K562 (cell line): Measurements from ENCODE around the gene DPP8. TPM values are rescaled to one million over a fixed set of nuclear protein-coding genes. Genes with fewer than 3 reads are reported as not detected.

Experiments used
- ATAC-seq: fragments of 200-7000 bp; cut with Tn5 transposase; 3 replicates; pipeline ENCODE4 v1.9.1; 2020; ENCODE audit warnings: moderate library complexity
- BruUV-seq: library from RNA; stranded (reverse); fragments of 400-500 nt; replicated peaks from 2 replicates; lab custom pipeline; 2021; lab: Mats Ljungman, UMichigan
- CTCF ChIA-PET: fragments of 300-600 bp; formaldehyde crosslinking; extraction: SDS; loops from one replicate; lab custom pipeline; 2021; ENCODE audit warnings: low intra/inter-chr PET ratio; lab: Yijun Ruan, JAX
- POLR2A ChIA-PET: fragments of 300-600, 350-650 bp; sonication (Branson Sonifier 250); formaldehyde crosslinking; extraction: SDS; loops from one replicate; lab custom pipeline; 2021; ENCODE audit warnings: antibody characterized with exemption, inconsistent platforms; lab: Yijun Ruan, JAX
- DNase-seq, 4 experiments: peaks; one replicate each; pipeline versions ENCODE4 v3.0.0 to v3.0.0-alpha.2; 2011 to 2018; ENCODE audit warnings: low spot score in 3 of 4, mixed read lengths in 3 of 4; ENCODE audit errors: extremely low read depth in 1 of 4
- FAIRE-seq: peaks from 2 replicates; lab custom pipeline; 2011; peaks lifted over from hg19 to GRCh38; lab: Jason Lieb, UNC
- H2AFZ ChIP-seq: 2 replicates; pipeline ENCODE4 v1.6.0; 2011; ENCODE audit warnings: low read depth, low read length, control low read depth, inconsistent platforms
- H3K27ac ChIP-seq: fragments of 200-600 bp; 3 replicates; pipeline ENCODE4 v1.8.0; 2011; ENCODE audit warnings: low read depth, mild to moderate bottlenecking, control low read depth, inconsistent platforms, low read length, moderate library complexity, mixed read lengths; ENCODE audit errors: extremely low read depth
- H3K27me3 ChIP-seq, 2 experiments: fragments of 300-600 bp in 1 of 2; 2 replicates in 1 of 2; 3 replicates in 1 of 2; pipeline versions ENCODE4 v1.6.0 to v1.8.0; 2011; ENCODE audit warnings: inconsistent platforms in 2 of 2, low read length in 2 of 2, mild to moderate bottlenecking in 1 of 2, mixed read lengths in 1 of 2, moderate library complexity in 1 of 2; ENCODE audit not compliant: control insufficient read depth in 2 of 2, insufficient read depth in 2 of 2
- H3K36me3 ChIP-seq: fragments of 300-600 bp; 3 replicates; pipeline ENCODE4 v1.8.0; 2011; ENCODE audit warnings: mild to moderate bottlenecking, low read length, inconsistent platforms; ENCODE audit not compliant: control insufficient read depth, insufficient read depth
- H3K4me1 ChIP-seq, 2 experiments: fragments of 200-600 bp in 1 of 2; replicated peaks in 1 of 2; 2 replicates in 1 of 2; 3 replicates in 1 of 2; pipeline versions ENCODE4 v1.5.1 to v1.8.0; 2011; ENCODE audit warnings: inconsistent platforms in 2 of 2, low read length in 2 of 2, mild to moderate bottlenecking in 1 of 2, mixed read lengths in 1 of 2, moderate library complexity in 1 of 2; ENCODE audit not compliant: control insufficient read depth in 2 of 2, insufficient read depth in 2 of 2
- H3K4me2 ChIP-seq: 2 replicates; pipeline ENCODE4 v1.6.1; 2011; ENCODE audit warnings: low read length, control low read depth, inconsistent platforms, mixed read lengths; ENCODE audit not compliant: insufficient read depth
- H3K4me3 ChIP-seq: fragments of 200-600 bp; sonication (generic), shearing (Covaris generic); 2 replicates; pipeline ENCODE4 v1.5.1; 2016; ENCODE audit warnings: control low read depth, inconsistent platforms
- H3K79me2 ChIP-seq: fragments of 200-600 bp; 3 replicates; pipeline ENCODE4 v1.8.0; 2011; ENCODE audit warnings: low read length, inconsistent platforms; ENCODE audit not compliant: control insufficient read depth, insufficient read depth
- H3K9ac ChIP-seq, 2 experiments: 2 replicates each; pipeline versions ENCODE4 v1.6.0 to v1.6.1; 2011; ENCODE audit warnings: low read depth in 2 of 2, low read length in 2 of 2, control low read depth in 1 of 2, inconsistent platforms in 1 of 2, mild to moderate bottlenecking in 1 of 2, mixed read lengths in 1 of 2; ENCODE audit not compliant: insufficient read depth in 1 of 2
- H3K9me1 ChIP-seq: one replicate; pipeline ENCODE4 v1.6.0; 2011; ENCODE audit warnings: inconsistent platforms, mild to moderate bottlenecking, low read length, moderate library complexity; ENCODE audit not compliant: control insufficient read depth, insufficient read depth
- H3K9me3 ChIP-seq: replicated peaks from 2 replicates; pipeline ENCODE4 v1.5.1; 2011; ENCODE audit warnings: low read depth, low read length, inconsistent platforms; ENCODE audit not compliant: control insufficient read depth, insufficient read depth
- H4K20me1 ChIP-seq: replicated peaks from 2 replicates; pipeline ENCODE4 v1.6.1; 2011; ENCODE audit warnings: low read length, inconsistent platforms, mixed read lengths; ENCODE audit not compliant: control insufficient read depth, insufficient read depth
- ELF2 ChIP-seq: fragments of 250-450 bp; sonication (Bioruptor Pico); IDR thresholded peaks from 2 replicates; pipeline ENCODE4 v1.5.0; 2021; ENCODE audit warnings: mild to moderate bottlenecking
- MBD2 ChIP-seq: sonication (generic); IDR thresholded peaks from 2 replicates; pipeline ENCODE4 v1.6.1; 2016; ENCODE audit warnings: low read depth, borderline replicate concordance
- MCM2 ChIP-seq: fragments of 450-650 bp; IDR thresholded peaks from 2 replicates; pipeline ENCODE4 v1.6.1; 2017; ENCODE audit warnings: low read depth, mild to moderate bottlenecking
- MECOM ChIP-seq: fragments of 250-450 bp; sonication (Bioruptor Pico); IDR thresholded peaks from 2 replicates; pipeline ENCODE4 v1.8.0; 2022; ENCODE audit warnings: inconsistent platforms
- MTA3 ChIP-seq: fragments of 450-650 bp; formaldehyde crosslinking; IDR thresholded peaks from 2 replicates; pipeline ENCODE4 v1.6.1; 2017; ENCODE audit warnings: mild to moderate bottlenecking, borderline replicate concordance
- POLR3A ChIP-seq: IDR thresholded peaks from 2 replicates; pipeline ENCODE4 v1.6.1; 2011; ENCODE audit warnings: borderline replicate concordance, mild to moderate bottlenecking, moderate library complexity; ENCODE audit not compliant: insufficient read length, insufficient read depth; ENCODE audit errors: extremely low read depth
- PTTG1 ChIP-seq: fragments of 450-650 bp; IDR thresholded peaks from 2 replicates; pipeline ENCODE4 v1.6.1; 2016; ENCODE audit warnings: low read depth, mild to moderate bottlenecking, missing genetic modification characterization, missing compliant biosample characterization
- SNIP1 ChIP-seq: fragments of 450-650 bp; IDR thresholded peaks from 2 replicates; pipeline ENCODE4 v1.7.1; 2017; ENCODE audit warnings: low read depth, mild to moderate bottlenecking
- SP2 ChIP-seq: IDR thresholded peaks from 2 replicates; pipeline ENCODE4 v1.6.1; 2011; ENCODE audit warnings: mild to moderate bottlenecking, low read depth, low read length, moderate library complexity; ENCODE audit not compliant: poor library complexity, severe bottlenecking; ENCODE audit errors: extremely low read depth
- TSC22D4 ChIP-seq: fragments of 450-650 bp; IDR thresholded peaks from 2 replicates; pipeline ENCODE4 v1.6.1; 2016; ENCODE audit warnings: missing genetic modification characterization, missing biosample characterization, control low read depth
- ZFP1 ChIP-seq: fragments of 450-650 bp; formaldehyde crosslinking; IDR thresholded peaks from 2 replicates; pipeline ENCODE4 v1.4.0; 2020; ENCODE audit warnings: mild to moderate bottlenecking, mixed read lengths
- ZKSCAN8 ChIP-seq: fragments of 200-800 bp; sonication (Bioruptor generic); IDR thresholded peaks from 2 replicates; pipeline ENCODE4 v1.6.1; 2016; ENCODE audit warnings: missing genetic modification characterization, missing compliant biosample characterization
- ZNF311 ChIP-seq: fragments of 250-450 bp; sonication (Bioruptor Pico); IDR thresholded peaks from 2 replicates; pipeline ENCODE4 v1.4.0; 2020; ENCODE audit warnings: mild to moderate bottlenecking, moderate library complexity
- ZSCAN29 ChIP-seq: fragments of 450-650 bp; IDR thresholded peaks from 2 replicates; pipeline ENCODE4 v1.6.1; 2017
- WGBS: fragments of 100-300 bp; shearing (Covaris generic); methylation state at CpG from one replicate; pipeline ENCODE4 v1.1.6; 2016; ENCODE audit warnings: low coverage, mixed read lengths; ENCODE audit not compliant: insufficient coverage; ENCODE audit errors: missing lambda C conversion rate; 5-methylcytosine and 5-hydroxymethylcytosine counted together
- in situ Hi-C: fragments of 300-500 bp; cut with MboI; formaldehyde crosslinking; loops from 4 replicates; pipeline ENCODE4 v1.15.0; 2018; ENCODE audit warnings: inconsistent platforms, mixed read lengths
- intact Hi-C: fragments of 100-400 bp; cut with micrococcal nuclease; formaldehyde crosslinking; loops from 2 replicates; pipeline ENCODE4 v1.14.2; 2022
- polyA plus RNA-seq, 8 experiments: library from polyadenylated mRNA; depleted of rRNA in 4 of 8; stranded (reverse) in 5 of 8; unstranded in 3 of 8; fragments of >200 nt; fragmentation: Nextera tagmentation in 2 of 8; fragmentation: Illumina TruSeq in 1 of 8; extraction: Ambion mirVana in 2 of 8; extraction: Trizol in 1 of 8; gene quantifications; 2 replicates each; pipeline versions ENCODE4 v1.2.1 to v1.2.3, GENCODE V29; 2011 to 2014; ENCODE audit warnings: inconsistent platforms in 1 of 8, missing spikeins in 1 of 8
- total RNA-seq, 7 experiments: library from RNA; depleted of rRNA in 6 of 7; stranded (reverse); fragments of >200 nt in 6 of 7; fragmentation: Illumina TruSeq in 2 of 7; extraction: Trizol in 2 of 7; gene quantifications; 2 replicates each; pipeline versions ENCODE4 v1.2.1 to v1.2.3, GENCODE V29; 2011 to 2021; ENCODE audit warnings: low replicate concordance in 1 of 7
- TF ChIP-seq, protein P1 (sequence below): sonication (generic); formaldehyde crosslinking; IDR thresholded peaks from 2 replicates; pipeline ENCODE4 v1.9.0; 2022; ENCODE audit warnings: mild to moderate bottlenecking, missing genetic modification reagents
- TF ChIP-seq, protein P2 (sequence below), 2 experiments: fragments of 250-450 bp in 1 of 2; fragments of 450-650 bp in 1 of 2; sonication (Bioruptor Pico) in 1 of 2; IDR thresholded peaks; 2 replicates each; pipeline versions ENCODE4 v1.6.1 to v1.8.0; 2016 to 2021; ENCODE audit warnings: mild to moderate bottlenecking in 2 of 2, moderate library complexity in 2 of 2, missing compliant biosample characterization in 1 of 2, missing genetic modification characterization in 1 of 2

The DPP8 gene
- total and polyA plus RNA-seq, 9 of the 15 experiments (the other 6 are each of a cell fraction or from before 2014, with no cell fraction given): 5.5 to 36.7 (median 20.7) TPM

GRCh38 chr15:65558336-65558735 lies 40.8 kb upstream of the DPP8 start:
- Histone ChIP-seq H3K4me2 (no peak overlapping the region), H3K9me1 (no peaks in the 10 kb centered on the region), H3K27ac (no peak overlapping the region), H3K9ac (no peak overlapping the region), H3K79me2 (peaks cover 9% of the 10 kb centered on the region), H3K36me3 (peaks cover 90% of the 10 kb centered on the region), H4K20me1 (0 out of 2 replicates have a peak, but pooled peaks cover 3% of the 10 kb centered on the region), H3K4me3 (no peak overlapping the region), H3K4me1 (no peaks in the 10 kb centered on the region), H2AFZ (no peak overlapping the region), H3K9me3 (no peaks in the 10 kb centered on the region), H3K27me3 (no peaks in the 10 kb centered on the region)
- DNase-seq (no peak), FAIRE-seq (no peak), ATAC-seq (no peak)
- ChIA-PET CTCF (no interaction called here), POLR2A (interaction anchor here (0.8 kb wide), 1 partner anchor 9 kb away, joined by 3 read pairs; no protein-coding TSS in a partner anchor)
- BruUV-seq: no TSS peak
- WGBS: 90% methylated on average over 5 of the region's 5 CpGs
- in situ Hi-C loops: no loop called here
- intact Hi-C loops: no loop called here
- TF ChIP-seq POLR3A: no peak

DNA sequence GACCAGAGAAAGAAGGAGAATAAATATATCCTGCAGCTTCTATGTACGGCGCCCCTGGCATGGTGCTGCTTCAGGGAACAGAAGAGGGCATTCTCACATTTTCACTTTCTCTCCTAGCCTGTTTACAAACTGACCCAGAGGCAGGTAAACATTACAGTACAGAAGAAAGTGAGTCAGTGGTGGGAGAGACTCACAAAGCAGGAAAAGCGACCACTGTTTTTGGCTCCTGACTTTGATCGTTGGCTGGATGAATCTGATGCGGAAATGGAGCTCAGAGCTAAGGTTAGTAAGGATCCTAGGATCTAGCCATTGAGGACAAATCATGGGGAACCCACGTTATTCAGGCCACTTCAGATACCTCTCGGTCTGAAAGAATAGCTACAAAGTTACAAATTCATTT lies 39.1 kb upstream of the DPP8 start:
- ATAC-seq (no peak), FAIRE-seq (no peak), DNase-seq (no peak)
- Histone ChIP-seq H3K9me3 (no peaks in the 10 kb centered on the region), H2AFZ (no peak overlapping the region), H3K79me2 (peaks cover 18% of the 10 kb centered on the region), H3K9ac (no peak overlapping the region), H3K4me2 (no peak overlapping the region), H3K27ac (no peak overlapping the region), H3K4me3 (no peak overlapping the region), H3K9me1 (no peaks in the 10 kb centered on the region), H3K36me3 (peaks cover 79% of the 10 kb centered on the region), H3K4me1 (peaks cover 0 to 4% of the 10 kb centered on the region in 2 experiments; a peak in 2 of 5 replicates), H3K27me3 (no peaks in the 10 kb centered on the region), H4K20me1 (0 out of 2 replicates have a peak, but pooled peaks cover 6% of the 10 kb centered on the region)
- POLR2A ChIA-PET: interaction anchor here (1.0 to 1.7 kb wide), 2 partner anchors 11 to 26 kb away, joined by 3 to 4 read pairs; partner anchors contain the start of gene HACD3
- CTCF ChIA-PET: no interaction called here
- in situ Hi-C loops: no loop called here
- BruUV-seq: no TSS peak
- intact Hi-C loops: no loop called here
- WGBS: 92% methylated on average over 7 of the region's 7 CpGs
- TF ChIP-seq MTA3 (no peak), TSC22D4 (tag) (no peak), MCM2 (no peak), ZSCAN29 (no peak), MBD2 (no peak), ELF2 (CRISPR knock-in tag) (no peak), SNIP1 (no peak), SP2 (no peak), PTTG1 (no peak), ZKSCAN8 (CRISPR knock-in tag) (no peak), ZNF311 (CRISPR knock-in tag) (no peak), ZFP1 (no peak), MECOM (CRISPR knock-in tag) (no peak)
- TF ChIP-seq, protein P1, sequence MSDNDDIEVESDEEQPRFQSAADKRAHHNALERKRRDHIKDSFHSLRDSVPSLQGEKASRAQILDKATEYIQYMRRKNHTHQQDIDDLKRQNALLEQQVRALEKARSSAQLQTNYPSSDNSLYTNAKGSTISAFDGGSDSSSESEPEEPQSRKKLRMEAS (CRISPR knock-in tag): no peak
- TF ChIP-seq, protein P2, sequence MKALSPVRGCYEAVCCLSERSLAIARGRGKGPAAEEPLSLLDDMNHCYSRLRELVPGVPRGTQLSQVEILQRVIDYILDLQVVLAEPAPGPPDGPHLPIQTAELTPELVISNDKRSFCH (CRISPR knock-in tag; IDR thresholded peaks at IDR 0.05): no peak
- TF ChIP-seq, protein P2 (tag; IDR thresholded peaks at IDR 0.05): no peak
